GM21737 (cell line): ENCODE measurements around the gene POLE.

Experiments used
- ATAC-seq: cut with Tn5 transposase; IDR thresholded peaks from one replicate; pipeline ENCODE4 v1.9.1; 2021; ENCODE audit warnings: mild to moderate bottlenecking, moderate library complexity; ENCODE audit not compliant: unreplicated experiment

POLE gene

GRCh38 chr12:132617822-132618682, 69.1 kb downstream of the POLE start:
- ATAC-seq: no peak

- no peak for ATAC-seq
Measured at GRCh38 chr12:132617135-132617701, 69.9 kb downstream of the POLE start.

GRCh38 chr12:132615579-132616038, 71.5 kb downstream of the POLE start:
- no peak for ATAC-seq

- ATAC-seq: no peak
Measured at GRCh38 chr12:132614861-132615578, 72.1 kb downstream of the POLE start.

- ATAC-seq: no peak
Measured at GRCh38 chr12:132614029-132614428, 73.1 kb downstream of the POLE start.

- ATAC-seq: no peak
Measured at GRCh38 chr12:132611620-132612019, 75.5 kb downstream of the POLE start.

GRCh38 chr12:132610866-132611602, 76.1 kb downstream of the POLE start:
- ATAC-seq: no peak

GRCh38 chr12:132610051-132610759, 76.9 kb downstream of the POLE start, which contains the start of gene LRCOL1:
LRCOL1 (minus strand) TSS chr12:132610582; CDS start chr12:132606251, 4,331 bp downstream.
- no peak for ATAC-seq

GRCh38 chr12:132608231-132609171, 78.6 kb downstream of the POLE start:
- no peak for ATAC-seq

- ATAC-seq: no peak
Measured at GRCh38 chr12:132606927-132607326, 80.2 kb downstream of the POLE start.

- no peak for ATAC-seq
Measured at GRCh38 chr12:132606466-132606865, 80.7 kb downstream of the POLE start.

GRCh38 chr12:132605892-132606291, 81.2 kb downstream of the POLE start:
- no peak for ATAC-seq

GRCh38 chr12:132604668-132605441, 82.3 kb downstream of the POLE start:
- ATAC-seq: no peak

- no peak for ATAC-seq
Measured at GRCh38 chr12:132604151-132604618, 83.0 kb downstream of the POLE start.

- ATAC-seq: no peak
Measured at GRCh38 chr12:132603240-132604150, 83.6 kb downstream of the POLE start.

GRCh38 chr12:132602572-132603239, 84.4 kb downstream of the POLE start:
- ATAC-seq: no peak
